Sigmoid colon (tissue), 7 donors: ENCODE results near the gene SREBF1. TPM values are rescaled to one million over a fixed set of nuclear protein-coding genes. Genes with fewer than 3 reads are reported as not detected.

Experiments
- DNase-seq: peaks from one replicate; pipeline ENCODE4 v3.0.0-alpha.2; 2019
- H3K27ac ChIP-seq, 4 donors: fragments of 200-600 bp; sonication (generic); one replicate each; pipeline ENCODE4 v1.5.1; 2016 to 2019; ENCODE audit warnings: mild to moderate bottlenecking in 1 of 4
- H3K27me3 ChIP-seq, 3 donors: fragments of 200-600 bp; sonication (generic); one replicate each; pipeline ENCODE4 v1.5.1; 2019; ENCODE audit warnings: mild to moderate bottlenecking in 1 of 3
- H3K36me3 ChIP-seq, 4 donors: fragments of 200-600 bp; sonication (generic); one replicate each; pipeline ENCODE4 v1.5.1; 2016 to 2019
- H3K4me1 ChIP-seq, 4 donors: fragments of 200-600 bp; sonication (generic); one replicate each; pipeline ENCODE4 v1.5.1; 2017 to 2019
- H3K4me3 ChIP-seq, 4 donors: fragments of 200-600 bp; sonication (generic); one replicate each; pipeline ENCODE4 v1.5.1; 2017 to 2019; ENCODE audit warnings: mild to moderate bottlenecking in 2 of 4, moderate library complexity in 1 of 4
- H3K9me3 ChIP-seq, 4 donors: fragments of 200-600 bp in 3 of 4; sonication (generic) in 3 of 4; one replicate each; pipeline versions ENCODE4 v1.5.1 to v1.6.1; 2013 to 2019
- CTCF ChIP-seq, 4 experiments: fragments of 450-650 bp in 3 of 4; fragments of 200-600 bp in 1 of 4; IDR thresholded peaks; one replicate each; pipeline ENCODE4 v1.5.1; 2016 to 2019; ENCODE audit warnings: antibody characterized with exemption in 4 of 4, mild to moderate bottlenecking in 3 of 4, moderate library complexity in 2 of 4
- EP300 ChIP-seq, 4 donors: sonication (generic); formaldehyde crosslinking; IDR thresholded peaks; one replicate each; pipeline ENCODE4 v1.6.1; 2017; ENCODE audit warnings: antibody characterized with exemption in 4 of 4
- POLR2A ChIP-seq, 2 donors: fragments of 450-650 bp; IDR thresholded peaks; one replicate each; pipeline ENCODE4 v1.6.1; 2016; ENCODE audit warnings: antibody characterized with exemption in 2 of 2, mild to moderate bottlenecking in 2 of 2, moderate library complexity in 2 of 2
- POLR2AphosphoS5 ChIP-seq, 4 donors: sonication (generic); formaldehyde crosslinking; IDR thresholded peaks; one replicate each; pipeline ENCODE4 v1.6.1; 2017; ENCODE audit warnings: antibody characterized with exemption in 4 of 4
- WGBS, 2 donors: extraction: QIAGEN DNeasy Blood & Tissue Kit; methylation state at CpG; one replicate each; pipeline ENCODE4 v1.1.7; 2013; 5-methylcytosine and 5-hydroxymethylcytosine counted together
- intact Hi-C: fragments of 100-400 bp; cut with DNase I; formaldehyde crosslinking; loops from one replicate; pipeline ENCODE4 v1.15.1; 2023
- polyA plus RNA-seq, 3 donors: library from polyadenylated mRNA; stranded (reverse); fragments of 200-250 nt; gene quantifications; one replicate each; pipeline ENCODE4 v1.2.3, GENCODE V29; 2013
- total RNA-seq, 4 donors: library from RNA; depleted of rRNA; stranded (reverse); fragments of >200 nt; gene quantifications; one replicate each; pipeline ENCODE4 v1.1.0, GENCODE V29; 2016
- donor health status: healthy with polysubstance abuse.
- donor health status: Bipolar disorder and iron deficiency.
- donor health status: healthy.

SREBF1 gene
- total and polyA plus RNA-seq, 7 donors = 10.2 to 172 (median 38.6) TPM

DNA sequence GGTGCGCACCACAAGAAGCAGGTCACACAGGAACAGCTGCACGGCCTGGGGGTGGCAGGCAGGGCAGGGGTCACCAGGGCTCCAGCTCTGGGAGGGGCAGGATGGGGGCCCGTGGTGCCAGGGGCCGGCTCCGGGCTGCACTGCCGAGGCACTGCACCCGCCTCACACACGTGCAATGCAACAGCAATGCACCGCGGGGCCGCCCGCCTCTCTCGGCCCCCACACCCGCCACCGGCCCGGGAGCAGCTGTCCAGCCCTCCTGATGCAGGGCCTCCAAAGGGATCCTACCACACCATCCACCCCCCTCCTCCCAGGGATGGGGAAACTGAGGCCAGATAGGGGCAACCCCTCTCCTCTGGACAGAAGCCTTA lies 23.1 kb downstream of the SREBF1 start:
- Histone ChIP-seq H3K9me3 (no peaks in the 10 kb centered on the region), H3K4me3 (no peak overlapping the region), H3K4me1 (peaks cover 0 to 70% (median 66%) of the 10 kb centered on the region in 4 donors), H3K36me3 (peaks cover 12 to 54% (median 43%) of the 10 kb centered on the region in 4 donors), H3K27ac (peak overlapping the region in 2 of 4 donors; percentile 66 to 79), H3K27me3 (no peaks in the 10 kb centered on the region)
- intact Hi-C loops = loop anchor here (2.0 to 5.0 kb wide), 3 partner anchors 105 to 159 kb away; partner anchors contain the start of genes DRC3, RAI1 and TOM1L2
- no peak for DNase-seq
- WGBS, 2 donors = 86 to 87% methylated on average over 16 of the region's 16 CpGs
- TF ChIP-seq POLR2AphosphoS5 (IDR thresholded peaks at IDR 0.05) = no peak

DNA sequence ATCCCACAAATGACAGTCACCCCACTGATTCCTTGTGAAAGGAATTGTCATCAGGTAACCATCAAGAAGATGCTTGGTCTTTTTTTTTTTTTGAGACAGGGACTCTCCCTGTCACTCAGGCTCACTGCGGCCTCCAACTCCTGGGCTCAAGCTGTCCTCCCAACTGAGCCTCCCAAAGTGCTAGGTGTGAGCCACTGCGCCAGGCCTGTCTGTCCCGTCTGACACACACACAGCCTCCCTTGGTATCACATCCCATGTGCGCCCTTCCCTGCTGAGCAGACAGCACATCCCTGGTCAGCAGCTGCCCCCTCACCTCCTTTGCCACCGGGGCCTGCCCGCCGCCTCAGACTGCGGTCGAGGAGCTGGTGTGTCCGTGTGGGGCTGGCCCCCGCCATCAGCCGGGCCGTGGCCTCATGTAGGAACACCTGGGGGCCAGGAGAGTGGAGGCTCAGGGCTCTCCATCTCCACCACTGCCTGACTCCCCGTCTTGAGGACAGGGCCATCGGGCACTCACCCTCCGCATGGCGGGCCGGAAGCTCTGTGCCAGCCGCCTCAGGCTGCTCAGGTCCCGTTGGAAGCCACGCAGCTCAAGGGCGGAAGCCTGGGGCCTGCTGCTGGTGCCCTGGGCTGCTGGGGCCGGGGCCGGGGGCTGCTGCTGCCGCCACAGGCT lies 23.6 kb downstream of the SREBF1 start:
- peak overlapping the region in 3 of 4 donors; percentile 79 to 90 (median 87) for H3K27ac ChIP-seq
- H3K36me3 ChIP-seq = peaks cover 11 to 48% (median 40%) of the 10 kb centered on the region in 4 donors
- WGBS, 2 donors = 91 to 95% methylated on average over 25 of the region's 25 CpGs
- no peak overlapping the region for H3K4me3 ChIP-seq
- no peaks in the 10 kb centered on the region for H3K9me3 ChIP-seq
- DNase-seq = no peak
- TF ChIP-seq POLR2A (IDR thresholded peaks at IDR 0.05) (no peak), POLR2AphosphoS5 (IDR thresholded peaks at IDR 0.05) (no peak), CTCF (IDR thresholded peaks at IDR 0.05) (no peak), EP300 (IDR thresholded peaks at IDR 0.05) (no peak)
- H3K27me3 ChIP-seq = no peaks in the 10 kb centered on the region
- intact Hi-C loops = loop anchor here (2.0 to 5.0 kb wide), 3 partner anchors 106 to 159 kb away; partner anchors contain the start of genes DRC3, RAI1 and TOM1L2
- H3K4me1 ChIP-seq = peaks cover 0 to 67% (median 62%) of the 10 kb centered on the region in 4 donors

DNA sequence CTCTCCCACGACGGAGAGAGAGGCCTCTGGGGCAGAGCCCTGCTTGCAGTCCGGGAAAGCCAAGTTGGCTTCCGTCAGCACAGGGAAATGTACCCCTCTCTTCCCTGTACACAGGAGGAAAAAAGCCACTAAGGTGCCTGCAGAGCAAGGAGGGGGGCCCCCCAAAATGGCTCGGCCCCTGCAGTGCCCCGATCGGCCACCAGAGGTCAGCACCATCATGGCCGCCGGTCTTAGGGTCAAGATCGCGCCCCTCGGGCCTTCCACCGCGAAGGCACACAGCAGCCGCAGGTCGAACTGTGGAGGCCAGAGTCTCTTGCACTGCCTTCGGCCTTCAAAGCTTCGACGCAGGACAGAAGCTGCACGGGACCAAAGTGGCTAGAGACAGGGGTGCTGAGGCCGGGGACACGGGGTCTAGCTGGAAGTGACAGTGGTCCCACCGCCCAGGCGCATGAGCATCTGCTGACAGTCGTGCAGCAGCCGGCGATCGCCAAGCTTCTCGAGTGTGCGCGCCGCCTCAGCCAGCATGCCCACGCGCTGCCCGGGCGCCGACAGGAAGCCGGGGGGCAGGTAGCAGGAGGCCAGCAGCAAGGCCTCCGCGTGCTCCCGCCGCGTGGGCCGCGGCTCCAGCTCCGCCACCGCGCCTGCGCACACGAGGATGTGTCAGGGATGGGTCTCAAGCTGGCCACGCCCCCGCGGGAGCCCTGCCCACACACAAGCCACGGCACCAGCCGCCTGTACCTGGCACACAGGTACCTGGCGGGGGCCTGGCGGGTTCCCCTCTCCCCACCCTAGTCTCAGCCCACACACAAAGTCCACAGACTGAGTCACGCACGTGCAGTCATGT lies 24.4 kb downstream of the SREBF1 start:
- no peak overlapping the region for H3K4me3 ChIP-seq
- no peaks in the 10 kb centered on the region for H3K27me3 ChIP-seq
- peaks cover 11 to 45% (median 35%) of the 10 kb centered on the region in 4 donors for H3K36me3 ChIP-seq
- H3K9me3 ChIP-seq = no peaks in the 10 kb centered on the region
- DNase-seq = peak; percentile 89
- peaks cover 0 to 66% (median 57%) of the 10 kb centered on the region in 4 donors for H3K4me1 ChIP-seq
- H3K27ac ChIP-seq = peak overlapping the region; percentile 31 to 90 (median 83)
- whole genome bisulfite sequencing, 2 donors = 62 to 67% methylated on average over 59 of the region's 59 CpGs
- TF ChIP-seq EP300 (IDR thresholded peaks at IDR 0.05) (no peak), POLR2AphosphoS5 (IDR thresholded peaks at IDR 0.05) (peak in 3 of 4 donors; percentile 13 to 41 (median 23)), POLR2A (IDR thresholded peaks at IDR 0.05) (no peak), CTCF (IDR thresholded peaks at IDR 0.05) (peak; percentile 99 to 100 (median 100))
- intact Hi-C loops = loop anchor here (1.0 to 5.0 kb wide), 4 partner anchors 48 to 160 kb away; partner anchors contain the start of genes DRC3, RAI1 and TOM1L2

- Histone ChIP-seq H3K9me3 (no peaks in the 10 kb centered on the region), H3K36me3 (peaks cover 11 to 36% (median 27%) of the 10 kb centered on the region in 4 donors), H3K4me3 (no peak overlapping the region), H3K4me1 (peaks cover 0 to 66% (median 57%) of the 10 kb centered on the region in 4 donors), H3K27ac (peak overlapping the region; percentile 31 to 90 (median 83)), H3K27me3 (no peaks in the 10 kb centered on the region)
- 50 to 61% methylated on average over 15 of the region's 15 CpGs for whole genome bisulfite sequencing, 2 donors
- intact Hi-C loops = loop anchor here (1.0 to 5.0 kb wide), 4 partner anchors 49 to 161 kb away; partner anchors contain the start of genes DRC3, RAI1 and TOM1L2
- no peak for DNase-seq
- no peak for TF ChIP-seq CTCF (IDR thresholded peaks at IDR 0.05)
- TF ChIP-seq EP300 (IDR thresholded peaks at IDR 0.05) = no peak
- TF ChIP-seq POLR2A (IDR thresholded peaks at IDR 0.05) = no peak
- TF ChIP-seq POLR2AphosphoS5 (IDR thresholded peaks at IDR 0.05) = no peak
Measured at GRCh38 chr17:17811381-17812210, 25.2 kb downstream of the SREBF1 start.
